Caco-2 (cell line): Measurements from ENCODE around the gene TNFRSF9. TPM values are rescaled to one million over a fixed set of nuclear protein-coding genes. Genes with fewer than 3 reads are reported as not detected.
"Not testable (repeated sequence)": the region's sequence is repeated elsewhere in the genome, so short reads cannot be mapped to it uniquely, and the experiment has no call there.

Source experiments
- BruUV-seq: library from RNA; stranded (reverse); fragments of 400-500 nt; replicated peaks from 2 replicates; lab custom pipeline; 2021; lab: Mats Ljungman, UMichigan
- CTCF ChIA-PET: fragments of 300-600 bp; sonication (Branson Sonifier 250); formaldehyde crosslinking; loops from one replicate; lab custom pipeline; 2022; ENCODE audit warnings: antibody characterized with exemption; lab: Charles Lee
- POLR2A ChIA-PET: fragments of 300-600 bp; sonication (Branson Sonifier 250); formaldehyde crosslinking; loops from one replicate; lab custom pipeline; 2022; ENCODE audit warnings: antibody characterized with exemption; lab: Charles Lee
- DNase-seq, 2 experiments: peaks; one replicate each; pipeline versions ENCODE4 v3.0.0 to v3.0.0-alpha.2; 2020 to 2022
- H3K27me3 ChIP-seq: replicated peaks from 2 replicates; pipeline ENCODE4 v1.6.0; 2011; ENCODE audit warnings: low read length; ENCODE audit not compliant: control insufficient read depth, insufficient read depth
- H3K36me3 ChIP-seq: 2 replicates; pipeline ENCODE4 v1.5.1; 2011; ENCODE audit warnings: low read length; ENCODE audit not compliant: control insufficient read depth, insufficient read depth
- H3K4me1 ChIP-seq: fragments of 250-450 bp; sonication (Bioruptor Pico); 2 replicates; pipeline ENCODE4 v1.5.1; 2020; ENCODE audit warnings: mild to moderate bottlenecking
- H3K4me3 ChIP-seq: 2 replicates; pipeline ENCODE4 v1.5.1; 2011; ENCODE audit warnings: low read depth, mild to moderate bottlenecking, control low read depth, low read length
- H3K9me3 ChIP-seq: fragments of 250-450 bp; sonication (Bioruptor Pico); 2 replicates; pipeline ENCODE4 v1.5.1; 2020; ENCODE audit warnings: mild to moderate bottlenecking, moderate library complexity
- H3K27ac Mint-ChIP-seq: one replicate; pipeline ENCODE4 v1.8.0; 2022; ENCODE audit warnings: mixed read lengths; ENCODE audit not compliant: unreplicated experiment
- H3K27me3 Mint-ChIP-seq: one replicate; pipeline ENCODE4 v1.8.0; 2022; ENCODE audit warnings: mixed read lengths; ENCODE audit not compliant: insufficient read depth, unreplicated experiment
- H3K36me3 Mint-ChIP-seq: one replicate; pipeline ENCODE4 v1.8.0; 2022; ENCODE audit warnings: mild to moderate bottlenecking, mixed read lengths; ENCODE audit not compliant: insufficient read depth, unreplicated experiment
- H3K4me1 Mint-ChIP-seq: one replicate; pipeline ENCODE4 v1.8.0; 2022; ENCODE audit warnings: low read depth, mixed read lengths; ENCODE audit not compliant: unreplicated experiment
- H3K4me3 Mint-ChIP-seq: one replicate; pipeline ENCODE4 v1.8.0; 2022; ENCODE audit warnings: mild to moderate bottlenecking, moderate library complexity, mixed read lengths; ENCODE audit not compliant: unreplicated experiment
- H3K9me3 Mint-ChIP-seq: one replicate; pipeline ENCODE4 v1.8.0; 2022; ENCODE audit warnings: mixed read lengths; ENCODE audit not compliant: unreplicated experiment
- intact Hi-C: fragments of 100-400 bp; cut with micrococcal nuclease; formaldehyde crosslinking; loops from one replicate; pipeline ENCODE4 v1.10.0; 2022; ENCODE audit not compliant: unreplicated experiment
- total RNA-seq: library from RNA; stranded (reverse); gene quantifications from 2 replicates; pipeline ENCODE4 v1.2.3, GENCODE V29; 2022
- TF ChIP-seq, protein P1 (sequence below), 2 experiments: fragments of 200-600 bp in 1 of 2; IDR thresholded peaks; 1 replicate in 1 of 2; 2 replicates in 1 of 2; pipeline versions ENCODE4 v1.5.1 to v1.8.0; 2011 to 2022; ENCODE audit warnings: antibody characterized with exemption in 1 of 2, control low read depth in 1 of 2, inconsistent platforms in 1 of 2, low read depth in 1 of 2, low read length in 1 of 2, mild to moderate bottlenecking in 1 of 2, moderate library complexity in 1 of 2; ENCODE audit not compliant: insufficient read depth in 1 of 2, severe bottlenecking in 1 of 2, unreplicated experiment in 1 of 2

Gene TNFRSF9
- total RNA-seq, 1 experiment from 2014 or later: 0.54 TPM

DNA sequence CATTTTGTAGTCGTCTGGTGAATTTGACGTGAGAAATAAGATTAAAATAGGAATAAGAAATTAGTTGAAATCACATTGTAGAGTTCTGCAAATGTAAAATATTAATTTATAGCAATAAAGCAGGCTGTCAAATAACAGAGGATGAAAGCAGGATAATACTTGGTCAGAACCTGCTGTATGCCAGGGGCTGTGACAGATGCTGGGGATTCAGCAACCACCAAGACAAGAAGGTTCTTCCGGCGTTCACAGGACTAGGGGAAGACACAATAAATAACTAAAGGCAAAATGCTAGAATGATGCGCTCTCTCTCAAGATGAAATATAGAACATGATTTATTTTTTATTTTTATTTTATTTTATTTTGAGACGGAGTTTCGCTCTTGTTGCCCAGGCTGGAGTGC, 14.0 kb upstream of the TNFRSF9 start:
- no peak for DNase-seq
- Mint-ChIP-seq H3K4me1 (no peaks in the 10 kb centered on the region), H3K36me3 (no peaks in the 10 kb centered on the region), H3K4me3 (peak overlapping the region; percentile 85), H3K27ac (peak overlapping the region; percentile 89), H3K9me3 (no peaks in the 10 kb centered on the region), H3K27me3 (no peaks in the 10 kb centered on the region)
- TF ChIP-seq, protein P1, sequence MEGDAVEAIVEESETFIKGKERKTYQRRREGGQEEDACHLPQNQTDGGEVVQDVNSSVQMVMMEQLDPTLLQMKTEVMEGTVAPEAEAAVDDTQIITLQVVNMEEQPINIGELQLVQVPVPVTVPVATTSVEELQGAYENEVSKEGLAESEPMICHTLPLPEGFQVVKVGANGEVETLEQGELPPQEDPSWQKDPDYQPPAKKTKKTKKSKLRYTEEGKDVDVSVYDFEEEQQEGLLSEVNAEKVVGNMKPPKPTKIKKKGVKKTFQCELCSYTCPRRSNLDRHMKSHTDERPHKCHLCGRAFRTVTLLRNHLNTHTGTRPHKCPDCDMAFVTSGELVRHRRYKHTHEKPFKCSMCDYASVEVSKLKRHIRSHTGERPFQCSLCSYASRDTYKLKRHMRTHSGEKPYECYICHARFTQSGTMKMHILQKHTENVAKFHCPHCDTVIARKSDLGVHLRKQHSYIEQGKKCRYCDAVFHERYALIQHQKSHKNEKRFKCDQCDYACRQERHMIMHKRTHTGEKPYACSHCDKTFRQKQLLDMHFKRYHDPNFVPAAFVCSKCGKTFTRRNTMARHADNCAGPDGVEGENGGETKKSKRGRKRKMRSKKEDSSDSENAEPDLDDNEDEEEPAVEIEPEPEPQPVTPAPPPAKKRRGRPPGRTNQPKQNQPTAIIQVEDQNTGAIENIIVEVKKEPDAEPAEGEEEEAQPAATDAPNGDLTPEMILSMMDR (IDR thresholded peaks at IDR 0.05; ENCODE audit: insufficient read depth in 1 of 2, low read depth in 1 of 2, low read length in 1 of 2, severe bottlenecking in 1 of 2, unreplicated experiment in 1 of 2): no peak
- Histone ChIP-seq H3K4me1 (no peaks in the 10 kb centered on the region), H3K9me3 (no peaks in the 10 kb centered on the region), H3K36me3 (no peaks in the 10 kb centered on the region), H3K4me3 (peak overlapping the region; percentile 68), H3K27me3 (no peaks in the 10 kb centered on the region)
- POLR2A ChIA-PET: no interaction called here
- BruUV-seq: TSS peak; percentile 95
- CTCF ChIA-PET: no interaction called here
- intact Hi-C loops: no loop called here

DNA sequence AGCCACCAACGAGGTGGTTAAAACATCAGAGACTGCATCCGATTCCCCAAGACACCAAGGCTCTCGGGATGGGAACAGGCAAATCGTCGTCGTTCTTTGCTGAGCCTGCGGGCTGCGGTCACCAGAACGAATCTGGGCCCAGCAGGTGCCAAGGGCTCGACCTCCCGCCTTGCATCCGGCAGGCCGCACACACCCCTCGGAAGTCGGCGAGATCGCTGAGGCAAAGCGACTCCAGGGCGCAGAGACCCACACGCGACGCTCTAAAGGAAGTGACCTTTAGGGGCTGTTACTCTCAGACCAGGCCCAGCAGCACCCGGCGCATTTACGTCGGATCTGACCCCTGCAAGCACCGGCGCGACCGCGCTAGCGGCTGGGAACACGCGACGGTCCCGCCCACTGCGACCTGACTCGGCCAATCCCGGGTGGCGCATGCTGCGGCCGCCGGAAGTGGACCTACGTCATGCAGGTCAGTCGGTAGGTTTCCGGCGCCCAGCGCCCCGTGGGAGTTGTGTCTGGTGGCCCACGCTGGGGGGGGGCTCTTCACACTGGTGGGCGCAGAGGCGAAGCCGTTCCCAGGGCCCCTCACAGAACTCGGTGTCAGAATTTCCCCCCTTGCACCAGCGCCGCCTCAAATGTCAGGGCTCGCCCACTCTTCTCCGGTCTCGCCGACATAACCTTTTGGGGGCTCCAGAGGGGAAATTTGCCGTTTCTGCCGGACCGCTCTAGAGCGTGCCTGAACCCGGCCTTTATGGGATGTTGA, 13.4 kb upstream of the TNFRSF9 start:
- DNase-seq: peak; percentile 93 to 96
- H3K27me3 ChIP-seq: no peaks in the 10 kb centered on the region
- intact Hi-C loops: no loop called here
- no peaks in the 10 kb centered on the region for H3K9me3 ChIP-seq
- no peaks in the 10 kb centered on the region for H3K4me1 ChIP-seq
- peak overlapping the region; percentile 68 for H3K4me3 ChIP-seq
- no peaks in the 10 kb centered on the region for H3K4me1 Mint-ChIP-seq
- peak overlapping the region; percentile 89 for H3K27ac Mint-ChIP-seq
- peak overlapping the region; percentile 85 for H3K4me3 Mint-ChIP-seq
- POLR2A ChIA-PET: no interaction called here
- no peaks in the 10 kb centered on the region for H3K27me3 Mint-ChIP-seq
- no peaks in the 10 kb centered on the region for H3K9me3 Mint-ChIP-seq
- no TSS peak for BruUV-seq
- TF ChIP-seq, protein P1 (IDR thresholded peaks at IDR 0.05; ENCODE audit: insufficient read depth in 1 of 2, low read depth in 1 of 2, low read length in 1 of 2, severe bottlenecking in 1 of 2, unreplicated experiment in 1 of 2): no peak
- H3K36me3 ChIP-seq: no peaks in the 10 kb centered on the region
- no peaks in the 10 kb centered on the region for H3K36me3 Mint-ChIP-seq
- CTCF ChIA-PET: no interaction called here

DNA sequence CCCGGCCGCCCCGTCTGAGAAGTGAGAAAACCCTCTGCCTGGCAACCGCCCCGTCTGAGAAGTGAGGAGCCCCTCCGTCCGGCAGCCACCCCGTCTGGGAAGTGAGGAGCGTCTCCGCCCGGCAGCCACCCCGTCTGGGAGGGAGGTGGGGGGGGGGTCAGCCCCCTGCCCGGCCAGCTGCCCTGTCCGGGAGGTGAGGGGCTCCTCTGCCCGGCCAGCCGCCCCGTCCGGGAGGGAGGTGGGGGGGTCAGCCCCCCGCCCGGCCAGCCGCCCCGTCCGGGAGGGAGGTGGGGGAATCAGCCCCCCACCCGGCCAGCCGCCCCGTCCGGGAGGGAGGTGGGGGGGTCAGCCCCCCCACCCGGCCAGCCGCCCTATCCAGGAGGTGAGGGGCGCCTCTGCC, 12.2 kb upstream of the TNFRSF9 start:
- H3K9me3 Mint-ChIP-seq, H3K9me3 ChIP-seq, H3K27me3 ChIP-seq, DNase-seq, H3K36me3 ChIP-seq, CTCF ChIA-PET, H3K36me3 Mint-ChIP-seq, intact Hi-C loops, POLR2A ChIA-PET, H3K4me3 ChIP-seq, H3K4me3 Mint-ChIP-seq, H3K27ac Mint-ChIP-seq, H3K27me3 Mint-ChIP-seq, H3K4me1 ChIP-seq, H3K4me1 Mint-ChIP-seq, BruUV-seq: not testable (repeated sequence)
